ENCODE data around the gene UBAP2L. TPM values are rescaled to one million over a fixed set of nuclear protein-coding genes. Genes with fewer than 3 reads are reported as not detected.
"Not testable (repeated sequence)": the region's sequence is repeated elsewhere in the genome, so short reads cannot be mapped to it uniquely, and the experiment has no call there.

The UBAP2L gene
- total RNA-seq, 6 experiments from 2014 or later = 197 to 257 (median 227) TPM

DNA sequence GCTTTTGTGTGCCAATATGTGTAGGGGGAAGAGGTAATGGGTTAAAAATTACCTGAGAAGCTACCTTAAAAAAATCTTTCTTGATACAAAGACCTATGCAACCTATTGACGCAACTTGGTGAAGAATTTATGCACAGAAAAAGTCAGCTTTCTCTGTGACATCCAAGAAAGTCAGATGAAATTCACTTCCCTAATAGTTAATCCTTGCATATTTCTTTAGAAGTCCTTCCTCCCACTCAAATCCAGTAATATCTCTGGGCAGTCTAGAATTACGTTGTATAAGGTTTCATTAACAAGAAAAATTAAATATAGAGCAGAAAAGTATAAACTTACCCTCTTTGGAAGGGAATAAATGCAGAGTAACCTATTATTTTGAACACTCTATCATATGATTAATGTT is 2.9 kb downstream of the UBAP2L start:
- H3K4me3 Mint-ChIP-seq = peak overlapping the region; percentile 96
- peaks cover 47% of the 10 kb centered on the region for H3K4me1 Mint-ChIP-seq (ENCODE audit: low read depth)
- no peaks in the 10 kb centered on the region; the same call in 1 of the 2 replicates for H3K9me3 Mint-ChIP-seq
- peaks cover 69% of the 10 kb centered on the region for H3K36me3 Mint-ChIP-seq (ENCODE audit: low read depth)
- H3K27me3 Mint-ChIP-seq (ENCODE audit: insufficient read depth) = peaks cover 2% of the 10 kb centered on the region
- TF ChIP-seq CTCF (IDR thresholded peaks at IDR 0.05) = no peak
- DNase-seq = no peak
- peak overlapping the region; percentile 12 for H3K27ac Mint-ChIP-seq

DNA sequence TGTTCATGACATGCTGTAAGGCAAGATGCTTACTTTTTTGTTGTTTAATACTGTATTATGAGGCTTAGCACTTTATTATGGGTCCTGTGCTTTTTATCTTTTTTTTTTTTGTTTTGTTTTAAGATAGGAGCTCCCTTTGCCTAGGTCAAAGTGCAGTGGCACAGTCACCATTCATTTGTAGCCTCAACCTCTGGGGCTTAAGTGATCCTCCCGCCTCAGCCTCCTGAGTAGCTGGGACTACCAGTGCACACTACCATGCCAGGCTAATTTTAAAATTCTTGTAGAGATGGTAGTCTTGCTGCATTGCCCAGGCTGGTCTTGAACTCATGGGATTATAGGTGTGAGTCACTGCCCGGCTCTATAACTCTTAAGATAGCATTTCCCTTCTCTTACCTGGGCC is 4.6 kb downstream of the UBAP2L start:
- TF ChIP-seq CTCF (IDR thresholded peaks at IDR 0.05) = no peak
- no peak overlapping the region for H3K4me3 Mint-ChIP-seq
- peaks cover 37% of the 10 kb centered on the region for H3K4me1 Mint-ChIP-seq (ENCODE audit: low read depth)
- no peak for DNase-seq
- H3K27ac Mint-ChIP-seq = no peak overlapping the region
- H3K27me3 Mint-ChIP-seq (ENCODE audit: insufficient read depth) = peaks cover 2% of the 10 kb centered on the region
- peaks cover 57% of the 10 kb centered on the region for H3K36me3 Mint-ChIP-seq (ENCODE audit: low read depth)
- no peaks in the 10 kb centered on the region; the same call in 1 of the 2 replicates for H3K9me3 Mint-ChIP-seq

DNA sequence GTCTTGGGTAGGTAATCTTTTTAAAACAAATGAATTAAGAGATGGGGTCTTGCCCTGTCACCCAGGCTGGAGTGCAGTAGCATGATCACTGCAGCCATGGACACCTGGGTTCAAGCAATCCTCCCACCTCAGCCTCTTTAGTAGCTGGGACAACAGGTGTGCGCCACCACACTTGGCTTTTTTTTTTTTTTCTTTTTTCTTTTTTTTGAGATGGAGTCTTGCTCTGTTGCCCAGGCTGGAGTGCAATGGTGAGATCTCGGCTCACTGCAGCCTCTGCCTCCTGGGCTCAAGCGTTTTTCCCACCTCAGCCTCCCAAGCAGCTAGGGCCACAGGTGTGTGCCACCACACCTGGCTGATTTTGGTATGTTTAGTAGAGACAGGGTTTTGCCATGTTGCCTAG is 10.4 kb downstream of the UBAP2L start:
- H3K27me3 Mint-ChIP-seq (ENCODE audit: insufficient read depth); H3K27ac Mint-ChIP-seq; H3K4me1 Mint-ChIP-seq (ENCODE audit: low read depth); DNase-seq; H3K4me3 Mint-ChIP-seq; H3K9me3 Mint-ChIP-seq: not testable (repeated sequence)
- peaks cover 44% of the 10 kb centered on the region for H3K36me3 Mint-ChIP-seq (ENCODE audit: low read depth)

- not testable (repeated sequence) for H3K27me3 Mint-ChIP-seq (ENCODE audit: insufficient read depth); H3K4me3 Mint-ChIP-seq; H3K9me3 Mint-ChIP-seq; H3K27ac Mint-ChIP-seq; DNase-seq; H3K4me1 Mint-ChIP-seq (ENCODE audit: low read depth)
- H3K36me3 Mint-ChIP-seq (ENCODE audit: low read depth) = peaks cover 47% of the 10 kb centered on the region
Measured at GRCh38 chr1:154233127-154233526, 12.4 kb downstream of the UBAP2L start.

DNA sequence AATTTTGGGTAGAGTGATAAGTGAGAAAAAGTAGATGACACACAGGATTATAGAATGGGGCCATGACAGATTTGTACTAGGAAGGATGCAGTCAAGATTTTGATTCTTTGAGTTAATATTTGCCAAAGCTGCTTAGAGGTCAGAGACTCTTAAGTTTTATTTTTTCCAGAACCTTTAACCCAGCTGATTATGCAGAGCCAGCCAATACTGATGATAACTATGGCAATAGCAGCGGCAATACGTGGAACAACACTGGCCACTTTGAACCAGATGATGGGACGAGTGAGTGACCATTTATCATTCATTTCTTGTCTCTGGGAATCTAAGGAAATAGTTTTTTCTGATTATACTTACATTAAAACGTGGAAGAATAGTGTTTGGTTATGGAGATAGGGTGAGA is 16.1 kb downstream of the UBAP2L start:
- TF ChIP-seq CTCF (IDR thresholded peaks at IDR 0.05) = no peak
- Mint-ChIP-seq H3K9me3 (no peaks in the 10 kb centered on the region), H3K4me3 (no peak overlapping the region), H3K27ac (no peak overlapping the region), H3K4me1 (ENCODE audit: low read depth) (peaks cover 9% of the 10 kb centered on the region; the same call in 1 of the 2 replicates), H3K27me3 (ENCODE audit: insufficient read depth) (no peaks in the 10 kb centered on the region; the same call in 1 of the 2 replicates), H3K36me3 (ENCODE audit: low read depth) (peaks cover 58% of the 10 kb centered on the region)
- no peak for DNase-seq

- Mint-ChIP-seq H3K9me3 (no peaks in the 10 kb centered on the region), H3K36me3 (ENCODE audit: low read depth) (peaks cover 63% of the 10 kb centered on the region), H3K27ac (no peak overlapping the region), H3K4me3 (no peak overlapping the region), H3K27me3 (ENCODE audit: insufficient read depth) (no peaks in the 10 kb centered on the region; the same call in 1 of the 2 replicates), H3K4me1 (ENCODE audit: low read depth) (peaks cover 9% of the 10 kb centered on the region; the same call in 1 of the 2 replicates)
- TF ChIP-seq CTCF (IDR thresholded peaks at IDR 0.05) = no peak
- no peak for DNase-seq
Measured at GRCh38 chr1:154237435-154237834, 16.7 kb downstream of the UBAP2L start.

Measured in HFFc6 (cell line).